DMS53 (cell line): ENCODE data around the gene CRLF1.

Experiments
- DNase-seq: peaks from one replicate; lab custom pipeline; 2025; lab: John Stamatoyannopoulos, UW

Gene CRLF1

GRCh38 chr19:18636183-18636968, 29.8 kb upstream of the CRLF1 start:
- peak; percentile 97 for DNase-seq

GRCh38 chr19:18635831-18636182, 29.2 kb upstream of the CRLF1 start:
- no peak for DNase-seq

- DNase-seq: no peak
These were observed 28.2 kb upstream of the CRLF1 start for GRCh38 chr19:18634612-18635297.

GRCh38 chr19:18633321-18633720, 26.7 kb upstream of the CRLF1 start:
- DNase-seq: peak; percentile 96

DNA sequence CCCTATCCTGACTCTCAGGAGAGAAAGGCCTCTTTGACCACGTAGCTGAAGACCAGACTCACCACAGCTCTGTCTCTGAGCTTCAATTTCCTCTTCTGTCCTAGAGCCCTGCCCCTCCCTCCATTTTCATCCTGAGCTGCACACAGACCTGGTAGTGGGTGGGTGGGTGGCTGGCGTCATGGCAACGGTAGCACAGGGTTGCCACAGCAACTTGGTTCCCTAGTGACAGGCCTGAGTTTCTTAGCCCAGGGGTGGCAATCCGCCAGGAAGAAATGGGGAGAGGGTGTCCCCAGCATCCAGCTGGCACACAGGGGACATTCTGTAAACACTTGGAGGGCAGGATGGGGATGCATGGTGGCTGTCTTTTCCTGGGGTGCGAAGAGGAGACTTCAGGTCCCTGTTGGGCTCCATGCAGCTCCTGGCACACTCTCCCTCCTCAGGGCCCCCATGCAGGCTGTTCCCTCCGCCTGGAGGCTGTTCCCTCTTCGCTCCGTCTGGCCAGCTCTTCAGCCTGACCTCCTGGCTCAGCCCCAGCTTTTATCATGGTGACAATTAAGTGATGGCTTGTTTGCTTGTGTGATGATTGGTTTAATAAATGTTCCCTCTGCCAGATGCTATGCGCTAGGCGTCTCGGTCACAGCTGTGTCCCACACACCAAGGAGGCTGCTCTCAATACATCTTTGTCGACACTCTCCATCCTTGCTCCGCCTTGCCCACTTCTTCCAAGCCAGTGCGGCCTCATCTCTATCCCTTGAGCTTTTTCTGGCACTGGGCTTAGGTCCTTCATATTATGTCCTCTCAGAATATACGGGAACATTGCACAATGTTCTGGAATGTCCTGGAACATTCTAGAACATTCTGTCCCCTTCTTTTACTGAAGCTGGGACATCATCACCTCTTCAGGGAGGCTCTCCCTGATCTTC, 22.8 kb upstream of the CRLF1 start:
- DNase-seq: no peak

DNA sequence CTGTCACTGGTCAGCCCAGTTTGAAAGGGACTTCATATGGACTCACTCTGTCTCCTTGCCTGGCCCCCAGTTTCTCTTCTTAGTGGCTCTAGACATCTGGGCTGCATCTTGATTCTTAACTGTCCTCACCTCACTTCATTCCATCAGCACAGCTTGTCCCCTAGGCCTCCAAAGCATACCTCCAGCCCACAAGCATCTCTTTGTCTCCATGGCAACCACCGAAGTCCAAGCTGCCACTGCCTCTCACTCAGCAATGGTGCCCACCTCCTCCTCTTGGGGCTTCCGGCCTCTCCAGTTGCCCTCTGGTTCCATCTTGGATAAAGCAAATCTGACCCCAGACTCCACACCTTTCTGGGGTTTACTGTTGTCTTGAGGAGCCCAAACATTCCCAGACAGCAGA, 20.3 kb upstream of the CRLF1 start:
- DNase-seq: no peak

DNA sequence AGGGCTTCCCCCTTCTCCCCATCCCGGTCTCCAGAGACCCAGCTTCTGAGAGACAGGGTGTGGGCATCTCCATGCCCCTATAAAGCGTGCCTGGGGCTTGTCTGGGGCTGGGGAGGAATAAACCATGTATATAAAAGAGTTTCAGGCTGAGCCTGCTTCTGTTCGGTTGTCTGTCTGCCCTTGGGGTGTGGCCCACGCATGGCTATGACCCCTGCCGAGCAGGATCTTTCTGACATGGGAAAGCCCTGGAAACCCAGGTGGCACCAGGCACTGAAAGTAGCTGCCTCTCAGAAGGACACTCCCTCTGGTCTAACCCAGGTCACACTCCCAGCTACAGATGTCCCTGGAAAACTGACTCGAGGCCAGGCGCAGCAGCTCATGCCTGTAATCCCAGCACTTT, 14.3 kb upstream of the CRLF1 start:
- DNase-seq: no peak

DNA sequence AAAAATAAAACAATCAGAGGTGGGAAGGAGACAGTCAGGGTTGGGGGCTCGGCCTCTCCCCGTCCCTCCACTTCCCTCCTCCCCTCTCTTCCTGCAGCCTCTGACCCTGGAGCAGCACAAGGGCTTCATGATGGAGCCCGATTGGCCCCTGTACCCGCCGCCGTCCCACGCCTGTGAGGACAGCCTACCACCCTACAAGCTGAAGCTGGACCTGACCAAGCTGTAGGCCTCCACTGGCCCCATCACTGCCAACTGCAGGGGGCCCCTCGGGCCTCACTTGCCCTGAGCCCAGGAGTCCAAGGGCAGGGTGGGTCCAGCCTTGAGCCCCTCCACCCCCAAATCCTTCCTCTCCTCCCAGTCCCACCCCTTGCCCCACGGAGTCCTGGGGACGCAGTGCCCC, 13.7 kb upstream of the CRLF1 start:
- DNase-seq: no peak

DNA sequence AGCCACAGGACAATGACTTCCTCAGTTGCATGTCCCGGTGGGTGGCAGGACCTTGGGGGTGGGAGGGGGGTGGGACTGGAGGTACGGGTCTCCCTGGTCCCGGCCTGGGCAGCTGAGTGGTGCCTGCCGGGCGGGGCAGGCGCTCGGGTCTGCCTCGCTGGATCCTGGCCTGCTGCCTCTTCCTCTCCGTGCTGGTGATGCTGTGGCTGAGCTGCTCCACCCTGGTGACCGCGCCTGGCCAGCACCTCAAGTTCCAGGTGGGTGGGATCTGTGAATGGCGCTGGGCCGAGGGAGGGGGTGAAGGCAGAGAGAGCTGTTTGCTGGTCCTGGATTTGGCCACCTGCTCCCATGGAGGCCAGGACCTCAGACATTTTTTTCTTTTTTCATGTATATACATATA, 11.6 kb upstream of the CRLF1 start:
- DNase-seq: no peak

GRCh38 chr19:18617562-18617961, 11.0 kb upstream of the CRLF1 start:
- DNase-seq: no peak

DNA sequence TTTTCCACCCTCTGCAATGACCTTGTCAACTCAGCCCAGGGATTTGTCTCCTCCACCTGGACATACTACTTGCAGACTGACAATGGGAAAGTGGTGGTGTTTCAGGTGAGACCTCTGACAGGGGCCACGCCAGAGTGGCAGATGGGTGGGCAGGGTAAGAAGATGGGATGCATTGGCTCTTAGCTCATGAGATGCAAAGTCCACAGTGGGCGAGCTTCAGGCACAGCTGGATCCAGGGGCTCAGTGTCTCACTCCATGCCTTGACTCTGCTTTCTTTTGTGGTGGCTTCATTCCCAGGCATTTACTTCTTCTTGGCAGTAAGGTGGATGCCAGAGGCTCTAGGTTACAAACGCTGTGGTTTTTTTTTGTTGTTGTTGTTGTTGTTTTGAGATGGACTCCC, 9.4 kb upstream of the CRLF1 start:
- DNase-seq: no peak

- no peak for DNase-seq
These were observed 7.1 kb upstream of the CRLF1 start for GRCh38 chr19:18613589-18614234.

GRCh38 chr19:18612772-18613588, 6.4 kb upstream of the CRLF1 start, which contains the start of gene TMEM59L:
Gene TMEM59L (plus strand): TSS chr19:18612870. CDS start chr19:18612959, 89 bp downstream.
- DNase-seq: peak; percentile 36

DNA sequence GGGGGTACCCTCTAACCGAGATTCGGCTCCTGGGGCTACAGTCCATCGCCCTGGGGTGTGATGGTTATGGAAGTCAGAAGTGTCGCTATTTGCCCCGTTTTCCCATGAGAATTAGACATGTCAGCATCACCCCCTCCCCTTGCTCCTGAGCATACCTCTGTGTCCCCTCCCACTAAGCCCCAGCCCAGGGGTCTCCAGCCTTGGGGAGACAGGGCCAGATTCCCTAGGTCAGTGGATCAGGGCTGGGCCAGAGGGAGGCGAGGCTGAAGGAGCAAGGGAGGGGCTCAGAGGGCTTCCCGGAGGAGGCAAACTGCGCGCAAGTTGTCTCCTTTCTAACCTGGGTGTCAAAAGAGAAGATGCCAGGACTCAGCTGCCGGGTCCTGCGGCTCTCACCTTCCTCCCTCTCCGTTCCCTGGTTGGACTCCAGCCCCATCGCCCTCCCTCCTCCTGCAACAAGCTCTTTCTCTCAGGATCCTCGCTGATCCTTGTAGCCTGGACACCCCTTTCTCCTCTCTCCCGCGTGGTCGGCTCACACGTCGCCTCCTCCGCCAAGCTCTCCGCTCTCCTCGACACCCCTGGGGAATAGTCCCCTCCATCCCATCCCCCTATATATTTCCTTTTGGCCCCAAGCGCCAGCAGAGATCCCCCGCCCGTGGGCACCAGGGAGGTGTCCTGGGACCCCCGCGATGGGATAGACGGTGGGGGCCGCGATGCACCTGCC, 5.6 kb upstream of the CRLF1 start:
- DNase-seq: peak; percentile 40

DNA sequence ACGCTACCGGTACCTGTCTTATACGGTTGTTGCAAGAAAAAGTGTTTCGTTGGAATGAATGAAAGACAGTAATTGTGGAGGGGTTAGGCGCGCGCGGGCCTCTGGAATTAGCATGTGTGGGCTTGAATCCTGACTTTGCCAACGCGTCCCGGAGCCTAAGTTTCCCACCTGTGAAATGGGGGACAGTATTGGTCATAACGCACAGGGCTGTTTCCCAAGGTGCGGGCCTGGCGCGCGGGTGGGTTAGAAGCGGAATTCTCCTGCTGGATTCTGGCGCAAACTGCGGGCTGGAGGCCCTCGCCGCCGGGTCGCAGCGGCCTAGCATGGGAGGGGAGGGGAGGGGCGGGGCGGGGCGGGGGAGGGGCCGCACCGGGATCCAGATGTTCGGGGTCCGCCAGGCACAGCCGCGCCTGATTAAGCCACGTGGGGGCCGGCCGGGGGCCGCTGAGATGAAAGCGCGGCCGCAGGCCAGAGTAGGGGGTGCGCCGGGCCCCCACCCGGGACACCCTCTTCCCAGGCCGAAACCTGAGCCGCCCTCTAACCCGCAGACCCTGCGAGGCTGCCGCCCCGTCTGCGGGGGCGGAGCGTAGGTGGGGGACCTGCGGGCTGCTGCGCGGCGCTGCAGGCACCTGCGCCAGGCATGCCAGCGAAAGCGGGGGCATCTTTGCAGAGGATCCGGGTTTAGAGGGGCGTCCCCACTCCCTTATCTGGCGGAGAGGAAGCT, 4.9 kb upstream of the CRLF1 start:
- peak; percentile 57 for DNase-seq

GRCh38 chr19:18610556-18611326, 4.1 kb upstream of the CRLF1 start:
- DNase-seq: no peak

- peak; percentile 44 for DNase-seq
These were observed 3.6 kb upstream of the CRLF1 start for GRCh38 chr19:18610245-18610555.

GRCh38 chr19:18609717-18610051, 3.1 kb upstream of the CRLF1 start:
- DNase-seq: peak; percentile 22
